ENCODE measurements around the gene RPAP3. TPM values are rescaled to one million over a fixed set of nuclear protein-coding genes. Genes with fewer than 3 reads are reported as not detected.
"Not testable (repeated sequence)": the region's sequence is repeated elsewhere in the genome, so short reads cannot be mapped to it uniquely, and the experiment has no call there.

RPAP3 gene
- total and polyA plus RNA-seq, 5 donors from 2014 or later, result 31.5 to 40.2 (median 33.0) TPM

GRCh38 chr12:47651368-47652254 lies 54.2 kb downstream of the RPAP3 start:
- Histone ChIP-seq H3K27ac (ENCODE audit: insufficient read depth, low read length, poor library complexity, severe bottlenecking) (no peak overlapping the region), H3K4me1 (ENCODE audit: control insufficient read depth, insufficient read depth, low read length, poor library complexity, severe bottlenecking) (peaks cover 7% of the 10 kb centered on the region)
- H3K36me3 Mint-ChIP-seq, result peaks cover 4% of the 10 kb centered on the region

DNA sequence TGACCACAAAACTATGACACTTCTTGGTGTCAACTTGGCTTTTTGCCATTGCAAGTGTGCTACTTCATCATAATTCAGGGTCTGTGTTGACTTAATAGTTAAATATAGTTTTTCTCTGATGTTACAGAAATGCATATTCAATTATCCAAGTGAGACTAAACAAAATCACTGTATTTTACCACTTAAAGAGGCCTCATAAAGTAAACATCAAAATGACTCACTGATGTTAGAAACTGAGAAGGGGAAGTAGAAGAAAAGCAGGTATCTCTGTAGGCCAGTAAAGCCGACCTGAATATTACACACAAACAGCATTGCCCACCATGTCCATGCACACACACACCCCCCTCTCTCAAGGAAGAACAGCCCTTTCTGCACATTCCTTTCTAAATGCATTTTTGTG lies 55.4 kb downstream of the RPAP3 start:
- Histone ChIP-seq H3K27ac (ENCODE audit: insufficient read depth, low read length, poor library complexity, severe bottlenecking) (no peak overlapping the region), H3K4me3 (ENCODE audit: low read depth, low read length) (no peak overlapping the region), H3K4me1 (ENCODE audit: control insufficient read depth, insufficient read depth, low read length, poor library complexity, severe bottlenecking) (peaks cover 7% of the 10 kb centered on the region), H3K9me3 (ENCODE audit: control insufficient read depth in 2 of 2, low read length in 2 of 2) (no peaks in the 10 kb centered on the region), H3K36me3 (ENCODE audit: control insufficient read depth, insufficient read depth, low read length) (no peaks in the 10 kb centered on the region), H3K27me3 (ENCODE audit: control insufficient read depth, insufficient read depth, low read length) (no peaks in the 10 kb centered on the region)
- Mint-ChIP-seq H3K36me3 (peaks cover 9% of the 10 kb centered on the region), H3K9me3 (peaks cover 0 to 3% (median 0%) of the 10 kb centered on the region in 7 donors), H3K27ac (no peak overlapping the region), H3K4me3 (no peak overlapping the region), H3K4me1 (peaks cover 4 to 12% (median 6%) of the 10 kb centered on the region in 4 donors), H3K27me3 (no peaks in the 10 kb centered on the region)
- ATAC-seq (ENCODE audit: low read depth in 2 of 2) (no peak), DNase-seq (no peak)

More at GRCh38 chr12:47651368-47652254, 54.2 kb downstream of the RPAP3 start:
- DNase-seq, result peak; percentile 25 to 78 (median 60)
- Mint-ChIP-seq H3K27me3 (no peaks in the 10 kb centered on the region), H3K4me3 (peak overlapping the region in 3 of 4 donors; percentile 64 to 70 (median 65)), H3K4me1 (peaks cover 4 to 12% (median 6%) of the 10 kb centered on the region in 4 donors), H3K27ac (peak overlapping the region; percentile 9 to 75 (median 74)), H3K9me3 (peaks cover 0 to 3% (median 0%) of the 10 kb centered on the region in 7 donors)
- H3K4me3 ChIP-seq (ENCODE audit: low read depth, low read length), result peak overlapping the region; percentile 31
- peak; percentile 67 to 82 for ATAC-seq (ENCODE audit: low read depth in 2 of 2)
- no peaks in the 10 kb centered on the region for H3K27me3 ChIP-seq (ENCODE audit: control insufficient read depth, insufficient read depth, low read length)
- no peaks in the 10 kb centered on the region for H3K9me3 ChIP-seq (ENCODE audit: control insufficient read depth in 2 of 2, low read length in 2 of 2)
- H3K36me3 ChIP-seq (ENCODE audit: control insufficient read depth, insufficient read depth, low read length), result no peaks in the 10 kb centered on the region

DNA sequence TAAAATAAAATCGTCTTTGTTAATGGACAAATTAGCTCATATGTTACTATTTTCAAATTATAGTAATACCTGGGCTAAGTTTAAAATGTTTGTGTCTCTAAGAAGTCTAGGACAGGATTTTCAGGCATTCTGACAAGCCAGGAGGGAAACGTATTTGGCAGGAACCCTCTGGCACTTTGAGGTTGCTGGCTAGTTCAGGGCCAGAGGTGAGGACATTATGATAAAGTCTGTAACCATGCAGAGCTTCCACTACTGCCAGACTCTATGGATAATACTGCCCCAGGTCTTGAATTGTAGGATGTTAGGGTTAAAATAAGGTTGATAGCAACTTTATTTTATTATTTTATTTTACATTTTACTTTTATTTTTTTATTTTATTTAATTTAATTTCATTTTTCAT lies 56.4 kb downstream of the RPAP3 start:
- DNase-seq (no peak), ATAC-seq (ENCODE audit: low read depth in 2 of 2) (no peak)
- peaks cover under 1 to 4% of the 10 kb centered on the region in 2 experiments for H3K9me3 ChIP-seq (ENCODE audit: control insufficient read depth in 2 of 2, low read length in 2 of 2)
- no peak overlapping the region for H3K4me3 ChIP-seq (ENCODE audit: low read depth, low read length)
- H3K27ac Mint-ChIP-seq, result no peak overlapping the region
- peaks cover 5% of the 10 kb centered on the region for H3K36me3 ChIP-seq (ENCODE audit: control insufficient read depth, insufficient read depth, low read length)
- peaks cover 4 to 12% (median 6%) of the 10 kb centered on the region in 4 donors for H3K4me1 Mint-ChIP-seq
- peaks cover 0 to 7% (median 3%) of the 10 kb centered on the region in 7 donors for H3K9me3 Mint-ChIP-seq
- H3K36me3 Mint-ChIP-seq, result peaks cover 13% of the 10 kb centered on the region
- H3K27me3 Mint-ChIP-seq, result no peaks in the 10 kb centered on the region
- H3K27me3 ChIP-seq (ENCODE audit: control insufficient read depth, insufficient read depth, low read length), result no peaks in the 10 kb centered on the region
- no peak overlapping the region for H3K27ac ChIP-seq (ENCODE audit: insufficient read depth, low read length, poor library complexity, severe bottlenecking)
- peaks cover 7% of the 10 kb centered on the region for H3K4me1 ChIP-seq (ENCODE audit: control insufficient read depth, insufficient read depth, low read length, poor library complexity, severe bottlenecking)
- H3K4me3 Mint-ChIP-seq, result no peak overlapping the region

DNA sequence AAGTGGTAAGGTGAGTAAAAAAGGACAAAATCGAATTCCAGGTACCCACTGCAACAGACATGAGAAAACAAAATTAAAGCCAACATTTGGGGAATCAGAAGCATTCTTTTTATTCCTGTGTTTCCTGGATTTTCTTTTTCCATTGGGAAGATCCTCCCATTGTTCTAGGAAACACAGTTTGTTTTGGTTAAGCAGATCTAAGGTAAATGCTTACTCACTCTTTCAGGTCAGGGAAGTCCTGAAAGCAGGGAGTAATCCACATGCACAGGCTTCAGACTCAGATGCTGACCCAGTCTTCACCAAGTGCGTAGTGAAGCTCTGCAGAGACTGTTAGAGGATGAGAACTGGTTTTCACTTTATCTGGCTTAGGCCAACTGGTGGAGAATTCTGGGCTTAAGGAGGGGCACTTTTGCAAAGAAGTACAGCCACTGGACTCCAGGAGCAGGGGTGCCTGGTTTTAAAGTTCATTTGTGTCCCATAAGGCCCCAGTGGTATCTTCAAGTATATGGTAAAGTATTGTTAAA lies 57.7 kb downstream of the RPAP3 start:
- H3K27ac Mint-ChIP-seq, result peak overlapping the region in 1 of 3 donors; percentile 38
- peaks cover 4 to 12% (median 6%) of the 10 kb centered on the region in 4 donors for H3K4me1 Mint-ChIP-seq
- Histone ChIP-seq H3K27ac (ENCODE audit: insufficient read depth, low read length, poor library complexity, severe bottlenecking) (no peak overlapping the region), H3K9me3 (ENCODE audit: control insufficient read depth in 2 of 2, low read length in 2 of 2) (peaks cover 8 to 13% of the 10 kb centered on the region in 2 experiments), H3K27me3 (ENCODE audit: control insufficient read depth, insufficient read depth, low read length) (no peaks in the 10 kb centered on the region), H3K36me3 (ENCODE audit: control insufficient read depth, insufficient read depth, low read length) (peaks cover 5% of the 10 kb centered on the region), H3K4me1 (ENCODE audit: control insufficient read depth, insufficient read depth, low read length, poor library complexity, severe bottlenecking) (peaks cover 7% of the 10 kb centered on the region), H3K4me3 (ENCODE audit: low read depth, low read length) (no peak overlapping the region)
- ATAC-seq (ENCODE audit: low read depth in 2 of 2) (no peak), DNase-seq (no peak)
- H3K36me3 Mint-ChIP-seq, result peaks cover 18% of the 10 kb centered on the region
- H3K9me3 Mint-ChIP-seq, result peaks cover 0 to 13% (median 5%) of the 10 kb centered on the region in 7 donors
- no peaks in the 10 kb centered on the region for H3K27me3 Mint-ChIP-seq
- no peak overlapping the region for H3K4me3 Mint-ChIP-seq

GRCh38 chr12:47642310-47642709 lies 63.5 kb downstream of the RPAP3 start:
- peaks cover 5 to 56% (median 22%) of the 10 kb centered on the region in 7 donors for H3K9me3 Mint-ChIP-seq
- ATAC-seq (ENCODE audit: low read depth in 2 of 2); DNase-seq; H3K4me3 Mint-ChIP-seq; H3K4me1 Mint-ChIP-seq; H3K27me3 Mint-ChIP-seq; H3K27ac ChIP-seq (ENCODE audit: insufficient read depth, low read length, poor library complexity, severe bottlenecking); H3K27ac Mint-ChIP-seq; H3K27me3 ChIP-seq (ENCODE audit: control insufficient read depth, insufficient read depth, low read length); H3K4me1 ChIP-seq (ENCODE audit: control insufficient read depth, insufficient read depth, low read length, poor library complexity, severe bottlenecking); H3K36me3 ChIP-seq (ENCODE audit: control insufficient read depth, insufficient read depth, low read length); H3K4me3 ChIP-seq (ENCODE audit: low read depth, low read length): not testable (repeated sequence)
- peaks cover 14 to 29% of the 10 kb centered on the region in 2 experiments for H3K9me3 ChIP-seq (ENCODE audit: control insufficient read depth in 2 of 2, low read length in 2 of 2)
- H3K36me3 Mint-ChIP-seq, result peaks cover 69% of the 10 kb centered on the region

- Mint-ChIP-seq H3K36me3 (peaks cover 60% of the 10 kb centered on the region), H3K27me3 (no peaks in the 10 kb centered on the region), H3K9me3 (peaks cover 2 to 40% (median 18%) of the 10 kb centered on the region in 7 donors), H3K27ac (no peak overlapping the region), H3K4me3 (no peak overlapping the region), H3K4me1 (peaks cover 5 to 11% (median 7%) of the 10 kb centered on the region in 4 donors)
- ATAC-seq (ENCODE audit: low read depth in 2 of 2), result no peak
- no peak overlapping the region for H3K4me3 ChIP-seq (ENCODE audit: low read depth, low read length)
- no peaks in the 10 kb centered on the region for H3K4me1 ChIP-seq (ENCODE audit: control insufficient read depth, insufficient read depth, low read length, poor library complexity, severe bottlenecking)
- H3K9me3 ChIP-seq (ENCODE audit: control insufficient read depth in 2 of 2, low read length in 2 of 2), result peaks cover 2 to 8% of the 10 kb centered on the region in 2 experiments
- no peaks in the 10 kb centered on the region for H3K36me3 ChIP-seq (ENCODE audit: control insufficient read depth, insufficient read depth, low read length)
- peak; percentile 5 to 37 (median 22) for DNase-seq
- H3K27ac ChIP-seq (ENCODE audit: insufficient read depth, low read length, poor library complexity, severe bottlenecking), result no peak overlapping the region
- no peaks in the 10 kb centered on the region for H3K27me3 ChIP-seq (ENCODE audit: control insufficient read depth, insufficient read depth, low read length)
These were observed 68.7 kb downstream of the RPAP3 start for GRCh38 chr12:47636908-47637780.

- H3K36me3 ChIP-seq (ENCODE audit: control insufficient read depth, insufficient read depth, low read length); H3K27ac Mint-ChIP-seq; H3K4me3 ChIP-seq (ENCODE audit: low read depth, low read length); H3K4me1 ChIP-seq (ENCODE audit: control insufficient read depth, insufficient read depth, low read length, poor library complexity, severe bottlenecking); H3K4me3 Mint-ChIP-seq; ATAC-seq (ENCODE audit: low read depth in 2 of 2); H3K27me3 Mint-ChIP-seq; H3K27ac ChIP-seq (ENCODE audit: insufficient read depth, low read length, poor library complexity, severe bottlenecking); H3K27me3 ChIP-seq (ENCODE audit: control insufficient read depth, insufficient read depth, low read length); DNase-seq; H3K9me3 ChIP-seq (ENCODE audit: control insufficient read depth in 2 of 2, low read length in 2 of 2): not testable (repeated sequence)
- peaks cover 52% of the 10 kb centered on the region for H3K36me3 Mint-ChIP-seq
- H3K9me3 Mint-ChIP-seq, result peaks cover 0 to 33% (median 10%) of the 10 kb centered on the region in 7 donors
- peaks cover 0 to 11% (median 7%) of the 10 kb centered on the region in 4 donors for H3K4me1 Mint-ChIP-seq
These were observed 70.1 kb downstream of the RPAP3 start for GRCh38 chr12:47635770-47636169.
